Hepatocyte (in vitro differentiated cells): ENCODE results near the gene POLD3. TPM values are rescaled to one million over a fixed set of nuclear protein-coding genes. Genes with fewer than 3 reads are reported as not detected.

Experiments used
- DNase-seq: peaks from one replicate; pipeline ENCODE4 v3.0.0-alpha.2; 2016; ENCODE audit warnings: low spot score
- H2AFZ ChIP-seq: fragments of 200-600 bp; sonication (generic); 2 replicates; pipeline ENCODE4 v1.6.0; 2016; ENCODE audit warnings: antibody characterized with exemption, mild to moderate bottlenecking
- H3K27ac ChIP-seq: fragments of 200-600 bp; sonication (generic); 2 replicates; pipeline ENCODE4 v1.5.1; 2016; ENCODE audit warnings: mild to moderate bottlenecking
- H3K27me3 ChIP-seq: fragments of 200-600 bp; sonication (generic); 2 replicates; pipeline ENCODE4 v1.6.1; 2016
- H3K36me3 ChIP-seq: fragments of 200-600 bp; sonication (generic); replicated peaks from 2 replicates; pipeline ENCODE4 v1.5.1; 2016; ENCODE audit warnings: low read depth; ENCODE audit not compliant: insufficient read depth
- H3K4me1 ChIP-seq: fragments of 200-600 bp; sonication (generic); 2 replicates; pipeline ENCODE4 v1.5.1; 2016; ENCODE audit warnings: mild to moderate bottlenecking, moderate library complexity; ENCODE audit not compliant: insufficient read depth
- H3K4me2 ChIP-seq: fragments of 200-600 bp; sonication (generic); 2 replicates; pipeline ENCODE4 v1.6.0; 2016
- H3K4me3 ChIP-seq: fragments of 200-600 bp; sonication (generic); 2 replicates; pipeline ENCODE4 v1.5.1; 2016; ENCODE audit warnings: mild to moderate bottlenecking
- H3K79me2 ChIP-seq: fragments of 200-600 bp; sonication (generic); 2 replicates; pipeline ENCODE4 v1.6.0; 2017; ENCODE audit warnings: mild to moderate bottlenecking
- H3K9me2 ChIP-seq: fragments of 200-600 bp; sonication (generic); replicated peaks from 2 replicates; pipeline ENCODE4 v1.6.0; 2017; ENCODE audit warnings: mild to moderate bottlenecking; ENCODE audit not compliant: insufficient read depth
- H3K9me3 ChIP-seq: fragments of 200-600 bp; sonication (generic); 2 replicates; pipeline ENCODE4 v1.5.1; 2016; ENCODE audit warnings: low read depth, mild to moderate bottlenecking
- H4K20me1 ChIP-seq: fragments of 200-600 bp; sonication (generic); 2 replicates; pipeline ENCODE4 v1.6.0; 2016; ENCODE audit warnings: mild to moderate bottlenecking; ENCODE audit not compliant: insufficient read depth, poor library complexity, severe bottlenecking
- EZH2 ChIP-seq: fragments of 200-600 bp; sonication (generic); IDR thresholded peaks from 2 replicates; pipeline ENCODE4 v1.6.1; 2016; ENCODE audit warnings: antibody characterized with exemption, mild to moderate bottlenecking, borderline replicate concordance
- EZH2phosphoT487 ChIP-seq: fragments of 200-600 bp; sonication (generic); IDR thresholded peaks from one replicate; pipeline ENCODE4 v1.6.1; 2018; ENCODE audit warnings: antibody characterized with exemption, mild to moderate bottlenecking, low read depth, moderate library complexity; ENCODE audit not compliant: unreplicated experiment, severe bottlenecking
- WGBS: methylation state at CpG from one replicate; pipeline ENCODE4 v1.1.6; 2016; ENCODE audit warnings: low lambda C conversion rate; ENCODE audit errors: missing lambda C conversion rate; 5-methylcytosine and 5-hydroxymethylcytosine counted together
- polyA plus RNA-seq: library from polyadenylated mRNA; unstranded; fragments of >200 nt; fragmentation: Nextera tagmentation; extraction: Ambion mirVana; gene quantifications from 2 replicates; pipeline ENCODE4 v1.2.1, GENCODE V29; 2016
- total RNA-seq: library from RNA; depleted of rRNA; stranded (reverse); fragments of >200 nt; gene quantifications from 2 replicates; pipeline ENCODE4 v1.2.3, GENCODE V29; 2014
- TF ChIP-seq, protein P1 (sequence below): fragments of 200-600 bp; sonication (generic); IDR thresholded peaks from 2 replicates; pipeline ENCODE4 v1.5.1; 2016; ENCODE audit warnings: antibody characterized with exemption, mild to moderate bottlenecking; ENCODE audit not compliant: poor library complexity

The POLD3 gene
- total and polyA plus RNA-seq, 2 experiments from 2014 or later: 11.0 to 13.8 TPM

GRCh38 chr11:74636630-74637184, 44.3 kb downstream of the POLD3 start:
- WGBS: 88% methylated on average over 1 of the region's 1 CpG
- DNase-seq: no peak
- H2AFZ ChIP-seq: no peak overlapping the region

DNA sequence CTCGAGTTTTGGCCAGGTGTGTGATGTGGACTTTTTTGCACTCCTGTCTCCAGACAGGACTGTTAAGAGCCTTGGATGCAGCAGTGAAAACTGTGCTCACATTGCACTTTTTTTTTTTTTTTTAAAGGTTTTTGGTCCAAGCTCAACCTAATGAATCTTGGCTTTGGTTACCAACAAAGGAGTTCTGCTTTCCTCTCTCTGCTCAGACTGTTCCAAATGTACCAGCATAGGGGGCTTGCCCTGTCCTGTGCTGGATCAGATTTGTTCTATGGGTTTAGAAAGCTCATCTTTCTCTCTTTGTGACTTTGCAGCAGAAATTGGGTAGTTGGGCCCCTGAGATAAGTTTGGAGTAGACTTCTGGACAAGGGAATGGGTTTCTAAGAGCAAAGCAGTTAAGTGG, 45.3 kb downstream of the POLD3 start:
- Histone ChIP-seq H3K27me3 (no peaks in the 10 kb centered on the region), H3K4me3 (no peak overlapping the region), H3K9me3 (no peaks in the 10 kb centered on the region), H3K4me2 (no peak overlapping the region), H4K20me1 (no peaks in the 10 kb centered on the region), H3K79me2 (no peaks in the 10 kb centered on the region), H3K36me3 (no peaks in the 10 kb centered on the region), H3K4me1 (no peaks in the 10 kb centered on the region), H3K27ac (no peak overlapping the region), H2AFZ (no peak overlapping the region), H3K9me2 (no peaks in the 10 kb centered on the region)
- DNase-seq: no peak
- TF ChIP-seq EZH2phosphoT487: no peak
- TF ChIP-seq EZH2: no peak
- TF ChIP-seq, protein P1, sequence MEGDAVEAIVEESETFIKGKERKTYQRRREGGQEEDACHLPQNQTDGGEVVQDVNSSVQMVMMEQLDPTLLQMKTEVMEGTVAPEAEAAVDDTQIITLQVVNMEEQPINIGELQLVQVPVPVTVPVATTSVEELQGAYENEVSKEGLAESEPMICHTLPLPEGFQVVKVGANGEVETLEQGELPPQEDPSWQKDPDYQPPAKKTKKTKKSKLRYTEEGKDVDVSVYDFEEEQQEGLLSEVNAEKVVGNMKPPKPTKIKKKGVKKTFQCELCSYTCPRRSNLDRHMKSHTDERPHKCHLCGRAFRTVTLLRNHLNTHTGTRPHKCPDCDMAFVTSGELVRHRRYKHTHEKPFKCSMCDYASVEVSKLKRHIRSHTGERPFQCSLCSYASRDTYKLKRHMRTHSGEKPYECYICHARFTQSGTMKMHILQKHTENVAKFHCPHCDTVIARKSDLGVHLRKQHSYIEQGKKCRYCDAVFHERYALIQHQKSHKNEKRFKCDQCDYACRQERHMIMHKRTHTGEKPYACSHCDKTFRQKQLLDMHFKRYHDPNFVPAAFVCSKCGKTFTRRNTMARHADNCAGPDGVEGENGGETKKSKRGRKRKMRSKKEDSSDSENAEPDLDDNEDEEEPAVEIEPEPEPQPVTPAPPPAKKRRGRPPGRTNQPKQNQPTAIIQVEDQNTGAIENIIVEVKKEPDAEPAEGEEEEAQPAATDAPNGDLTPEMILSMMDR: no peak
- 81% methylated on average over 1 of the region's 1 CpG for WGBS

More at GRCh38 chr11:74636630-74637184, 44.3 kb downstream of the POLD3 start:
- no peaks in the 10 kb centered on the region for H3K4me1 ChIP-seq
- no peaks in the 10 kb centered on the region for H3K9me2 ChIP-seq
- TF ChIP-seq EZH2: no peak
- TF ChIP-seq, protein P1: no peak
- no peak for TF ChIP-seq EZH2phosphoT487
- H3K4me3 ChIP-seq: no peak overlapping the region
- no peaks in the 10 kb centered on the region for H3K27me3 ChIP-seq
- no peaks in the 10 kb centered on the region for H4K20me1 ChIP-seq
- no peak overlapping the region for H3K27ac ChIP-seq
- H3K79me2 ChIP-seq: no peaks in the 10 kb centered on the region
- no peak overlapping the region for H3K4me2 ChIP-seq
- H3K36me3 ChIP-seq: no peaks in the 10 kb centered on the region
- no peaks in the 10 kb centered on the region for H3K9me3 ChIP-seq

GRCh38 chr11:74638869-74639268, 46.5 kb downstream of the POLD3 start:
- no peaks in the 10 kb centered on the region for H3K27me3 ChIP-seq
- no peaks in the 10 kb centered on the region for H4K20me1 ChIP-seq
- H3K36me3 ChIP-seq: no peaks in the 10 kb centered on the region
- WGBS: 74% methylated on average over 1 of the region's 1 CpG
- no peak overlapping the region for H3K4me2 ChIP-seq
- TF ChIP-seq EZH2: no peak
- TF ChIP-seq EZH2phosphoT487: no peak
- TF ChIP-seq, protein P1: no peak
- H3K79me2 ChIP-seq: no peaks in the 10 kb centered on the region
- no peaks in the 10 kb centered on the region for H3K9me2 ChIP-seq
- no peaks in the 10 kb centered on the region for H3K9me3 ChIP-seq
- H3K4me3 ChIP-seq: no peak overlapping the region
- no peak overlapping the region for H2AFZ ChIP-seq
- H3K27ac ChIP-seq: no peak overlapping the region
- DNase-seq: no peak
- no peaks in the 10 kb centered on the region for H3K4me1 ChIP-seq

GRCh38 chr11:74639533-74639932, 47.2 kb downstream of the POLD3 start:
- Histone ChIP-seq H3K27me3 (no peaks in the 10 kb centered on the region), H3K4me2 (no peak overlapping the region), H3K36me3 (no peaks in the 10 kb centered on the region), H3K9me3 (no peaks in the 10 kb centered on the region), H3K27ac (peak overlapping the region; percentile 74), H2AFZ (no peak overlapping the region), H3K79me2 (no peaks in the 10 kb centered on the region), H4K20me1 (no peaks in the 10 kb centered on the region), H3K4me1 (no peaks in the 10 kb centered on the region), H3K9me2 (no peaks in the 10 kb centered on the region), H3K4me3 (no peak overlapping the region)
- DNase-seq: no peak
- TF ChIP-seq EZH2: no peak
- TF ChIP-seq, protein P1: no peak
- TF ChIP-seq EZH2phosphoT487: no peak
- 79% methylated on average over 5 of the region's 5 CpGs for WGBS
